HepG2 (cell line): ENCODE measurements around the gene CBX5. TPM values are rescaled to one million over a fixed set of nuclear protein-coding genes. Genes with fewer than 3 reads are reported as not detected.

Experiments used
- HMGXB4 ChIP-seq, 2 experiments: sonication (generic) in 1 of 2; formaldehyde crosslinking in 1 of 2; IDR thresholded peaks; 2 replicates each; pipeline versions ENCODE4 v1.4.0 to v1.6.1; 2018 to 2020; ENCODE audit warnings: missing genetic modification reagents in 2 of 2, borderline replicate concordance in 1 of 2, low read depth in 1 of 2, mild to moderate bottlenecking in 1 of 2, missing biosample characterization in 1 of 2
- HNRNPH1 ChIP-seq: fragments of 200-400 bp; formaldehyde crosslinking; optimal IDR thresholded peaks from 2 replicates; pipeline ENCODE3; 2017; ENCODE audit warnings: mild to moderate bottlenecking, low read depth, low read length
- HNRNPK ChIP-seq: fragments of 200-400 bp; formaldehyde crosslinking; IDR thresholded peaks from 2 replicates; pipeline ENCODE4 v1.6.1; 2018; ENCODE audit warnings: low read length, low read depth, moderate library complexity, mild to moderate bottlenecking; ENCODE audit not compliant: poor library complexity, severe bottlenecking
- POLR2AphosphoS2 ChIP-seq: IDR thresholded peaks from 2 replicates; pipeline ENCODE4 v1.6.1; 2011; ENCODE audit warnings: low read depth, low read length, improper control_type of control experiment
- TAF15 ChIP-seq: fragments of 200-400 bp; formaldehyde crosslinking; IDR thresholded peaks from one replicate; pipeline ENCODE4 v1.6.1; 2018; ENCODE audit warnings: mild to moderate bottlenecking, low read depth, low read length; ENCODE audit not compliant: poor library complexity, severe bottlenecking
- ZC3H4 ChIP-seq: sonication (generic); formaldehyde crosslinking; IDR thresholded peaks from 2 replicates; pipeline ENCODE4 v1.4.0; 2020; ENCODE audit warnings: missing genetic modification reagents, borderline replicate concordance
- ZNF510 ChIP-seq: sonication (generic); formaldehyde crosslinking; IDR thresholded peaks from 2 replicates; pipeline ENCODE4 v1.4.0; 2020; ENCODE audit warnings: low read depth, mild to moderate bottlenecking, missing genetic modification reagents
- ZNF564 ChIP-seq: sonication (generic); formaldehyde crosslinking; IDR thresholded peaks from 2 replicates; pipeline ENCODE4 v1.8.1; 2023; ENCODE audit warnings: mild to moderate bottlenecking, missing genetic modification reagents
- polyA plus RNA-seq, 8 experiments: library from polyadenylated mRNA; depleted of rRNA in 3 of 8; stranded (reverse) in 7 of 8; unstranded in 1 of 8; fragments of >200 nt; fragmentation: Illumina TruSeq in 4 of 8; extraction: Trizol in 4 of 8; gene quantifications; 2 replicates each; pipeline versions ENCODE4 v1.2.1 to v1.2.3, GENCODE V29; 2011 to 2016; ENCODE audit warnings: low read depth in 4 of 8, missing spikeins in 1 of 8, mixed read lengths in 1 of 8; ENCODE audit not compliant: insufficient read depth in 1 of 8
- total RNA-seq, 5 experiments: library from RNA; depleted of rRNA; stranded (reverse); fragments of >200 nt; fragmentation: Illumina TruSeq; extraction: Trizol; gene quantifications; 2 replicates each; pipeline ENCODE4 v1.2.3, GENCODE V29; 2016; ENCODE audit warnings: low read depth in 1 of 5

Gene CBX5
- total and polyA plus RNA-seq, 2 of the 13 experiments (the other 11 are each of a cell fraction or from before 2014, with no cell fraction given) = 16.0 to 22.2 TPM

- TF ChIP-seq HNRNPK (peak; percentile 42), HMGXB4 (CRISPR knock-in tag; IDR thresholded peaks at IDR 0.05; ENCODE audit: borderline replicate concordance in 1 of 2, low read depth in 1 of 2) (no peak), POLR2AphosphoS2 (peak; percentile 81; the same call in 1 of the 2 replicates), ZC3H4 (CRISPR knock-in tag) (peak; percentile 38; the same call in 1 of the 2 replicates), HNRNPH1 (peak; percentile 86), TAF15 (no peak), ZNF564 (CRISPR knock-in tag) (no peak), ZNF510 (CRISPR knock-in tag) (no peak)
Measured at GRCh38 chr12:54286042-54287030, 6.4 kb upstream of the CBX5 start (continued).
